GM18498 (cell line): ENCODE measurements around the gene EGFLAM.

Experiments
- ATAC-seq: cut with Tn5 transposase; IDR thresholded peaks from one replicate; pipeline ENCODE4 v1.9.1; 2021; ENCODE audit warnings: mild to moderate bottlenecking, moderate library complexity; ENCODE audit not compliant: unreplicated experiment

The EGFLAM gene

DNA sequence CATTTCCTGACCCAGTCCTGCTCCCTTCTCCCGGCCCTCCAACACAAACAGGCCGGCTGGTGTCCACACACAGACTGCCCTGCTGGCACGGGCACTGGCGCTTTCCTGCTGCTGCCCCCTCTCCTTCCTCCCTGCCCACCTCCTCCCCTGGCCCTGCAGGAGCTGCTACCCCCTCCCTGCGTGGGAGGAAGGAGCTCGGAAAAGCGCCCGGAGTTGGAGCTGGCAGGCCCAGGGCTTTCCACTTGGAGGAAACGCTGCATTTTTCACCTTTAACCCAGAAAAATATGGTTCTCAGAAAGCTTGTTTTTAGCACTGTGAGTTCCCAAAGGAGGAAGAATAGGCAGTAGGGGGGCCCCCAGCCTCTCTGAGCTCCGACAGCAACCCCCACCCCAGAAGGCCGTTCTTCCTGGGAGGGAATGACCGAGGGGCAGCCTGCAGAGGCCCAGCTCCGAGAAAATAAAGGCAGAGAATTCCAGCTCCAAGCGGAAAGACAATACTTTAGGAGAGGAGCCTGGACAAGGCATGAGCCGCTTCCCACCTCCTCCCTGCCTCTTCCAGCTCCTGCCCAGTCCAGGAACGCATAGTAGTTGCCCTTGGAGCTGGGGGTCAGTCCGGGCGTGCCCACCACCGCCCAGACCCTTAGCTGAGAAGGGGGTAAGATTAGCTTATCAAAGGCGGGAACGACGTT lies 209.1 kb downstream of the EGFLAM start:
- ATAC-seq = no peak

DNA sequence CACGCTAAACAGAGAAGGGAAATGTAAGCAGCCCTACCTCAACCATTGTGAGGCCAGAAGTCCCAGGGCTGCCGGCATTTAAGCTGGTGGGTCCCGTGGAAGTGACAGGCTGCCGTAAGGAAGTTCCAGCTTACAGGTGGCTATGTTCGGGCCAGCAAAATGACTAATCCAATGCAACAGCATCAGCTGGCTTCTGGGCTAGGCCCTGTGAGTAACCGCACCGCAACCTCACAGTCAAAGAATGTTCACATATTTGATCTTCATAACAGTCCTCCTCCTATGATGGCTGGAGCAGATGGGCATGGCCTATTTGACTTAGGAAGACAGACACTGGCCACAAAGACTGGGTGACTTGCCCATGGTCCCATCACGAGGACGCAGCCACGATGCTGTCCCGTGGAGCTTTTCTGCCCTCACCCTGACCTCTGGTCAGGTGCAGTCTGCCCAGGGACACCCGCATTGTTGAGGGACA lies 209.9 kb downstream of the EGFLAM start:
- ATAC-seq = no peak

DNA sequence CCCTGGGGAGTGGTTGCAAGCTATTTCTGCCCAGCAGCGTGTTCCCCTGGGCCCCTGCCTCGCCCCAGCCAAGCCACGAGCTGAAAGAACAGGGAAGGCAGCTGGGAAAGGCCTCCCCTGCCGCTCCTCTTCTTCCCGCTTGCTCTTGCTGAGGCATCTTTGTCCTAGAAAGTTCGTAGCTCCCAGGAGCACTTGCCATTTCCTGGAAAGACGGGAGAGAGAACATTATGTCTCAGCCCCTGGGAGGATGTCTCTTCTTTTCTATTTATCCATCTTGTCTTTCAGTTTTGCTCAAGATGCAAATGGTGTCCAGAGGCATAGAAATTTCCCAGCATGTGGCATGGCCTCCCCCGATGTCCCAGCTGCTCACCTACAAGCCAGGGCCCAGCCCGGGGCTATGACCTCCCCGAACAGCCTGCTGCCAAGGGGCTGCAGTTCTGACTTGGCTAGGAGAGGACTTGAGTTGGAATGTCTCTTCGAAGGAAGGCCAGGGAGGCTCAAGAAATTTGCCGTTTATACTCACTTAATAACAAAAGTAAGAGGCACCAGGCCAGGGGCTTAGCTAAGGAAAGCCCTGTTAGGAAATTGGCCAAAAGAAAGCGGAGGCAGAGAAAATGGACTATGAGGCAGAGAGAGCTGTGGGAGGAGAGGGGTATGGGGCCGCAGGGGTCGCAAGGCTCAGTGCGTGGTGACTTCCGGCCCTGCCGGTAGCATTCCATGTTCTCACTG lies 210.8 kb downstream of the EGFLAM start:
- no peak for ATAC-seq

DNA sequence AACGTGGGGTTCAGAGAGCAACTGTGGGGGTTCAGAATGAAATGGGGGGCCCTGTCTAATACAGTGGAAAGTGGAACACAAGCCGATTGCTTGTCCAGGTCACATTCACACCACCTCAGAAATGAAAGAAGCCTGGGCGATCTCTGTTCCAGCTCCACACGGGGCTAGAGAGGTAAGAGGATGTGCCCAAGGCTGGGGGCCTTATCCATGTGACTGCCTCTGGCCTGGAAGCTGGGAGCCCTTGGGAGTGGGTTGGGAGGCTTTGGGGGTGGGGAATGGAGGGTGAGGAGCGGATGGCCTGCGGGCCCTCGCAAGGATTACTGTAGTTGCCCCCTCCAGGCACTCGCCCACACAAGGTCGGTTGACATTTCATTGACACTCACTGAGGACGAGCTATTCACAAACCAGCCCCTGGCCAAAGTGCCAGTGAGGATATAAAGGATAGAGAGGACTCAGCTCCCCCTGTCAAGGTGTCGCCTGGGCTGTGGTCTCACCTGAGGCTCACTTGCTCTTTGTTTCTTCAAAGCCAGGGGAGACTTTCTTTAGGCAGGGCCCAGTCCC lies 211.4 kb downstream of the EGFLAM start:
- no peak for ATAC-seq

DNA sequence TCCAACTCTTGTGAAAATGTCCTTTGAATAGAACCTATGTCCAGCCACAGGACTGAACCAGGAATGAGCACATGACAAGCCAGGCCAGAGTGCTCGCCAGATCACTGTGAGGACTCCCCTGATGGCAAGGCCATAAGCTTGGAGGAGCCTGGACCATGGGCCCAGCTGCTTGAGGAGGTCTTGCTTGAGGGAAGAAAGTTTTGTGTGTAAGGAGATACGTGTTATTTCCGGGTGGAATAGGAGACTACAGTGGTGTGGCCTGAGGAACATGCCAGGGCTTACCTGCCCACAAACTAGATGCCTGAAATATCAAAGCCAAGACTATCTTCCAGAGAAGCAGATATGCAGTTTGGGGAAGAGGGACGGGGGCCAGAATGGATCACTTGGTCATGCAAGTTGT lies 213.3 kb downstream of the EGFLAM start:
- no peak for ATAC-seq

DNA sequence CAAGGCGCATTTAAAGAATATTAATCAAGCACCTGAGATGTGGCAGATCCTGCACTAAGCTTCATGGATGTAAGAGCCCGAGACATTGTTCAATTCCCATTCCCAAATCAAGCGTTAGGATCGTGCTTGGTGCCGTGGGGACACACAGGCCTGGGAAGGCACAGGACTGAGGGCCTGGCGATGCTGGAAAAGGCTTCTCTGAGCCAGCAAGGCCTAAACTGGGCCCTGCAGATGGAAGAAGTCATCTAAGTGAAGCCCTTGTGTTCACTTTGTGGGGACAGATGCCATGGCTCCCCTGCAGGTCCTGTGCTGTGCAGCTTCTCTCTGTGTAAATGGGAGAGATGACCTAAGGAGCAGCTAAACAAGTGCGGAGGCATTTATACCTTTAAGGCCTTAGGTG lies 214.2 kb downstream of the EGFLAM start:
- no peak for ATAC-seq

DNA sequence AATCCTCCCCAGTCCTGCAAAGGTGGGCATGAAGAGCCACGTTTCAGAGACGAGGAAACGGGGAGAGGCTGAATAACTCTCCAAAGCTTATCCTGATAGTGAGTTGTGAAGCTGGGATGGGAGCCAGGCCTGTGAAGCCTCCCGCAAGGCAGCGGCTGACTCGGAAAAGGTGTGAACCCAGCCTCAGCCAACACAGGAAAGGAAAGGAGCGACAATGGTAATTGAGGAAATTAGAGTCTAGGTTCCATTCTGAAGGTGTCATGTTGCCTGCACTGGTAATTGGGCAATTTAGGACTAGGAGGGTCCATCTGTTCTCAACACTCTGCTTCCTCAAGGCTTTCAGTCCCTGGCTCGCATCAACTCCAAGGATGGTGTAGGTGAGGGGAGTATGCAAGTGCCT lies 214.6 kb downstream of the EGFLAM start:
- ATAC-seq = no peak

DNA sequence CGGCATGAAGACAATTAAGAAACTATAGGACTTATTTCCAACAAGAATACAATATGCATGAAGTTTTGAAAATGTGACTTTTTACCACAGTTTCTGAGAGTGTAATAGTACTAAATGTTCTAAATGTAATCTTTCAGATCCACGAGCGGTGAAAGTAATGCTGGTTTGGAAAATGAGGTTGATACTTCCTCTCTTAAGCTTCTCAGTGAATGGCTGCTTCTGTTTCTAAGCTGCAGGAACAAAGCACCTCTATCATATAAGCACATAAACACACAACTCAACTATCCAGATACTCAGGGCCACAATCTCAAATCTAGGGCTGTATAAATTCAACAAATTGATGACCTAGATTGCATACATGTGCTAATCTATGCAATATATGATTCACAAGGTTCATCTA lies 219.8 kb downstream of the EGFLAM start:
- no peak for ATAC-seq

DNA sequence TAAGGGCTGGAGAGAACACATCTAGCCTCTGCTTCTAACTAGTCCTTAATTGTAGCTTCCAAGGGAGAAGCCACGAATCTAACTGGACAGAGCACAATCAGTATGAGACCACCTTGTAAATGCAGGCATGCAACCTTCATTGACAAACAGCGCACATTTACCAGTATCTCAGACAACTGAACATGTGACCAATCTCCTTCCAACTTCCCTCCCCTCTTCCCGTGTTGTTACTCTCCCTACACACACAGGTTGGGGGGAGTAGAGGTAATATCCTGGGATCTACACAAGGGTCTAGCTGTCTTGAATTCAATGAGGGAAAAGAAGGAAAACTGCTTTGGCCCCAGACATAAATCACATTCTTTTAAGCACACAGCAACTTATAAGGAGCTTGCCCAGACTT lies 220.5 kb downstream of the EGFLAM start:
- ATAC-seq = no peak

DNA sequence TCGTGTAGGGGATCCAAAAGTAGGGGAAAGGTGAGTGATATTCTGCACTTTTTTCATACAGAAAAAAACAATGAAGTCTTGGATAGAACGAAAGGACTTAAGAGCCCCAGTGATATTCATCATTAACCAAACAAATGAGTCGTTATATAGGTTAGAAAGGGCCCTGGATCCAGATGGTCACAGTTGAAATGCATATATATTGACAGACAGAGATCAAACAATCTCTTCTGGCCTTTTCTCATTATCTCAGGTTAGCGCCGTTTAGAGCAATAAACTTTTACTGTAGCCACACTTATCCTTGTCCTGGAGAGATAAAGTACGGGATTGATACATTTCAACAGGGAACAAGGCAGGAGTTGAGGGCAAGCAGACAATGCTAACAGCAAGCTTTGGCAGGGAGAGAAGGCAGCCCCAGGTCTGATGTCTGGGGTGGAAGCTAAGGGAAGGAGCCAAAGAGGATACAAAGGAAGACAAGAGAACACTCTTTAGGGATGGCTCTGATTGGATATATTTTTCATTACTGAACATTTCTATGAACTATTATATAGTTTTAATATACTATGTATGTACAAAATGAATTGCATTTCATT lies 221.1 kb downstream of the EGFLAM start:
- no peak for ATAC-seq

DNA sequence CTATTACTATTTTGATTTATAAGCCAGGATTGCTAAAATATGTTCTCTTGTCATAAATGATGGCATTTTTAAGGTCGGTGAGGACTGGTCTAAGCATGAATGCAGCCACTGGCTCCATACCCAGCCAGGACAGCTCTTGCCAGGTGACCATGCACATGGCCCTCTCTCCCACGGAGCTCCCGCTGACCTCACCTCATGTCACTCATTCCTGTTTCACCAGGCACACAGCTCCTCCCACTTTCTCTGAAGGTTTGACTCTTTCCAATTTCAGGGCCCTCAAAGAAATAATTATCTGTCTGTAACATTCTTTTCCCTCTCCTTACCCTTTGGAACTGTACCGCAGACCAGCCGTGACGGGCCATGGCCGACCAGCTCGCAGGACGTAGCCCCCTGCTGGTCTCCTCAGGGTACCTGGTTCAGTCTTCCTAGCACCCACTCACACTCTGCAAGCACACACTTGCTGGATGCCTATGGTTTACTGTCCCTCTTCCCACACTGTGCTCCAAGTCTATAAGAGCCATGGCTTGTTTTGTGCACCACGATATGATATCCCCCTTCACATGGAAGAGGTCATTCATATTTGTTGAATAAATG lies 225.5 kb downstream of the EGFLAM start:
- ATAC-seq = no peak

DNA sequence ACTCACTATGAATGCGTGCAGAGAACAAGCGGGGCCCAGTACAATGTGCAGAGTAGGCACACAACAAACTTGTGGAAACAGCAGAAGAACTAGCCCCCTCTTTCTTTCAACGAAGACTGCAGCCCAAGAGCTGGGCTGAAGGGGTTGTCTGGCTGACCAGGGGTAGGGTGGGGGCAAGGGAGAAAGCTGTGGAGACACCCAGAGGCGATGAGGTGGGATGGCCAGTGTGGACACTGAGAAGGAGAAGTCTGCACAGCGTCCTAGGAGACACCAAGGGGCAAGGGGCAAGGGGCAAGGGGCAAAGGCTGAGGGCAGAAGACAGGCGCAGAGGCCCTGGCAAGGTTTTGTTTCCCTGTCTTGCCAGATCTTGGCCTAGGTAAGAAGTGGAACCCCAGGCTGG lies 235.8 kb downstream of the EGFLAM start:
- no peak for ATAC-seq

DNA sequence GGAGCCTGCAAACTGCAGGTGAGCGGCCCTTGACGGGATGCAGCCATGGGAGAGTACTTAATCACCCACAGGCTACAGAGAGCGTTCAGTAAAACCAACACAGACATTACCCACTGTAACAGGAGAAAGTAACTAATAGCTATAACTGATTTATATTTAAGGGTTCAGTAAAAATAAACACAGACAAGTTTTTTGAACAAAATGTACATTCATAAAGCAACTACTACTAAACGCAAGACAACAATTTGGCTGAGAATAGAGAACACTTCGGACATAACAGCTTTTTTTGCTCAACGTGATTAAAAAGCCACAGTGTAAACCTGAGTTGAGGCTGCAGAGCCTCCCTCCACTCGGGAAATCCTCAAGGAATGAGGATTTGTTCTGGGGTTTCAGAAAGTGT lies 236.4 kb downstream of the EGFLAM start:
- ATAC-seq = no peak

DNA sequence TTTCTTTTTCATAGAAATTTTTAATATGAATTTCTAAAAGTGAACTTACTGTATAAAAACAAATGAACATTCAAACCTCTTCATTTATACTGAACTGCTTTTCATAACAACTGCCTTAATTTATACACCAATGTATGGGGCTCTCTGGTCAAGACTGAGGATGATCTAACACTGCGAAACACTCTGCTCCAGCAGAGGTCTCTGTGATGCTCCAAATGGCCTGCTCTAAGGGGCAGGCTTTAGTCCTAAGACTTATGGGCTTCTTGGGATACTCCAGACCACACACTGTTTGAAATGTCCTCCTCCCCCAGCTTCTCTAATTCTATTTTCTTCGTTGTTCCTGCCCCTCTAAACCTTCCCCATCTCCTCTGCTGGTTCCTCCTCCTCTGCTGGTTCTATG lies 239.6 kb downstream of the EGFLAM start:
- no peak for ATAC-seq

DNA sequence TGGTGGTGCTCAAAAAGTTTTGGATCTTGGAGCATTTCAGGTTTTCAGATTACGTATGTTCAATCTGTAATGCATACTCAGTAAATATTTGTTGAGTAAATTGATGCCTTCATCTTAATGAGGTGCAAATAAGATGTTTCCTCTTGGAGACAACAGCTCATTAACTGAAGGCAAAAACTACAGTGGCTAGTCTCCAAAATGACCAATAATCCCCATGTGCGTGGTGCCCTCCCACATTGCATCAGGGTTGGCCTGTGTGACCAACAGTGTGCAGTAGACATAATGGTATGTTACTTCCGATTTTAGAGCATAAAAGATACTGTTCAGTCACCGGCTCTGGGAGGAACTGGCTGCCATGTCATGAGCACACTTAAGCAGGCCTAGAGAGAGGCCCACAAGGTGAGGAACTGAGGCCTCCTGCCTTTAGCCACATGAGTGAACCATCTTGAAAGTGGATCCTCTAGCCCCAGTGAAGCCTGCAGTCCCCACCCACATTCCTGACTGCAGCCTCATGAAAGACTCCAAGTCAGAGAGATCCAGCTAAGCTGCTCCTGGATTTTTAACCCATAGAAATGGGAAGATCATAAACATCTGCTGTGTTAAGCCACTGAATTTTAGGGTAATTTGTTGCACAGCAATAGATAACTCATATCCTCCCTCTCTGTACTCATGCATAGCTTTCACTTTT lies 242.4 kb downstream of the EGFLAM start:
- ATAC-seq = no peak

DNA sequence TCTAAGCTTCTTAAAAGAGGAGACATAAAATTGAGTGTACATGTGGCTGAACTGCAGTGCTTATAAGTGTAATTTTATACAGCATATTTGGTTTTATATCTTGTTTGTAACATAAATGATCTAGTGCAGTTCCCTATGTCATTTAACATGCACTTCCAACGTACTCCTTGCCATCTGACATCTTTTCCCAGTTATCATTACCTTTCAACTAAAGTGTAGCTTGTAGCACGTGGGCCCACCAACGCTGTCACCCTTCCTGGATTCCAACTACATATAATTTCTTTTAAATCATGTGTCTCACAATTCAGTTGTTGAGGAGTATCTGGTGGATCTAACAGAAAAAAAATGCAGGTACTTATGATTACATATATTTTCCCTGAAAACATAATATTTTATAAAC lies 247.9 kb downstream of the EGFLAM start:
- ATAC-seq = no peak

DNA sequence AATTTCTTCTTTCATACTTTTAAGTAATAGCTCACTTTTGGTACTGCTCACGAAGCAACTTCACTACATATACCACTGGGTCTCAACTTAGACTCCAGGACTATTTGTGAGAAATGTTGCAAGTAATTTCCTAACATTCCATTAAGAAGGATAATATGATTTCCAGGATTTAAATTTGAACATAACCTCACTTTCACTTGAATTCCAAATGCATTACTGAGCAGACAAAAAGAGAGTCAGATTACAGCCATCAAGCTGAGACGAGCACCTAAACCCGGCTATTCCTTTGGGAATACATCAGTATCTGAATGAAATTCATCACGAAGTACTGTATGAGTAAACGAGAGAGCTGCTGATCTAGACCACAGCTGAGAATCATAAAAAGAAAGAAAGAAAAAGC lies 250.8 kb downstream of the EGFLAM start:
- no peak for ATAC-seq
